GM21367 (cell line): ENCODE results near the gene CADM1.

Experiments used
- ATAC-seq: cut with Tn5 transposase; IDR thresholded peaks from one replicate; pipeline ENCODE4 v1.9.1; 2021; ENCODE audit not compliant: unreplicated experiment

CADM1 gene

DNA sequence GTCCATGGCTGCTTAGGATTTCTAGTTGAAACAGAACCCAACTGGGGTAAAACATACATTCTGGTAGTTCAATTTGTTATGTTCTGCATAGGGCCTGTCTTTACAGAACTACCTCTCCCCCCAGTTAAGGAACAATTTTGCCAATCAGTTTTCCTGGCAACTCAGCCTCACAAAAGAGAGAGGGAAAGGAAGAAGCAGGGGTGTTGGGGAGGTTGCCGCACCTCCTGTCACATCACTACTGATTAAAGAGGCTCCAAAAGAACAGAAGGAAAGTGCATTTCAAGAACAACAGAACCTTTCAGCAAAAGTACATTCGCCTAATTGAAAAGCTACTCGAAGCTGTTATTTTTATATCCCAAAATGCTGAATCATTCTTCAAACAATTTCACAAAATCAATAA lies 217.6 kb downstream of the CADM1 start:
- ATAC-seq, result no peak

DNA sequence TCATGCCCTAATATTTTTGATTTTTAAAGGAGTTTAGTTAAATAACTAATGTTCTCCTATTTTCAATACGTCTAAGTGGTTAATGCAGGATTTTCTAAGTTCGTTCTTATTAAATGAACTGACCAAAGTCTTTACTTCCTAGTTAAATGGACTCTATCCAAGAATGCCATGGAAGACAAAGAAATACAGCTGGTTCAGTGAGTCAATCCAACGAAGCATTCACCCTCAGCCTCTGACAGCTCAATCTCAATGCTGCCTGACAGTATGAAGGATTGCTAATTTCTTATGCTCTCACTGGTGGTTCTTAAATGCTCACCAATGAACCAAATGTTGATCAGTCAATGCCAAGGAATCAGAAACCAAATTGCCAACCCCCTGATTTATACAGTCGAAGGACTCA lies 219.4 kb downstream of the CADM1 start:
- no peak for ATAC-seq

- ATAC-seq, result no peak
Measured at GRCh38 chr11:115282923-115283322, 221.3 kb downstream of the CADM1 start.

- no peak for ATAC-seq
Measured at GRCh38 chr11:115280775-115281174, 223.4 kb downstream of the CADM1 start.

- ATAC-seq, result no peak
Measured at GRCh38 chr11:115279813-115280761, 224.1 kb downstream of the CADM1 start.

DNA sequence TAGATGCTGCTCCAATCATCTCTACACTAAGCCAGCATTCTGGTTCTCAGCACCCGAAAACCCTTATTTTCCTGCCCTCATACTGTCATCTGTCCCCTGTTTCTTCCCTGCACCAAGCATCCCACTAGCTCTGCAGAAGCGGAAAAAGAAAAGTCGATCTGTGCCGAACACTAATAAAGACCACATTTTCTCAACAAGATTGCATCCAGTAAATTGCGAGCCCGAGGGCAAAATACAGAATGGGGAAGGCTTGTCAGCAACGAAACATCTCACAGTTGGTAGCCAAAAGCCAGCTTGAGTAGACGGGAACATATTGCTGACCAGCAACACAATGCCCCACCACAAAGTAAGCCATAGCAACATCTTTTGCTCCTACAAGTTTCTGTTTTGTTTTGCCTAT lies 227.4 kb downstream of the CADM1 start:
- no peak for ATAC-seq

DNA sequence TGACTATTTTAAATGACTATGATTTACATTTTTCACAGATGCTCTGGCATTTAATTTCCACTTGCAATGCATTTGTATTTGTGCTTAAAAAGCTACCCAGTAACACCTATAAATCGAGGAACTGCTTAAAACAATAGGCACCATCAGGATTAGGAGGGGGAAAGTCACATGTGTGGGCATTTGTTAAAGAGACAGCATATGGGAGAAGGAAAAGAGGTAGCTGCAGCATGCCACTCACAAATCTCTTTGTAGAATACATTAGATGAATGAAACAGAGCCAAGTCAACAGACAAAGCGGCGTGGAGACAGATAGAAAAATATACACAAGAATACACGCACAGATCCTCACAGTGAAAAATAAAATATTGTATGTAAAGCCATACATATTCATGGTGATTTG lies 228.0 kb downstream of the CADM1 start:
- ATAC-seq, result no peak

- no peak for ATAC-seq
Measured at GRCh38 chr11:115275045-115275444, 229.2 kb downstream of the CADM1 start.

GRCh38 chr11:115272925-115273324 lies 231.3 kb downstream of the CADM1 start:
- ATAC-seq, result no peak

DNA sequence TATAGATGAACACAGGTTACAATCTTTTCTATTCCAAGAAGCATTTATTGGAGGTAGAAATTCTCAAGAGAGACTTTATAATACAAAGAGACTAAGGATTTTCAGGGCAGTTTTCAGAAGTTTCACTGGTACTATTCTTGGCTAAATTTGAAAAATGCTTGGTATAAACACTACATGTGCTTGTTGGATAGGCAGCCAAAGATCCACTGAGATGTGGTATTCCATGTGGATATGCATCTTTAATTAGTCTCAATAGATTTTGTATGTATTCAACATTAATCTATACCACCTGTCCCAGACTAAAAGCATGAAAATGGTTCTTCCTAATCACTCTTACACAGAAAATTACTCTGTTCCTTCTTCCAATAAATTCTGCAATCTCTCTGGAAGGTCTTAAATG lies 232.6 kb downstream of the CADM1 start:
- no peak for ATAC-seq

- no peak for ATAC-seq
Measured at GRCh38 chr11:115269191-115269950, 234.8 kb downstream of the CADM1 start.

DNA sequence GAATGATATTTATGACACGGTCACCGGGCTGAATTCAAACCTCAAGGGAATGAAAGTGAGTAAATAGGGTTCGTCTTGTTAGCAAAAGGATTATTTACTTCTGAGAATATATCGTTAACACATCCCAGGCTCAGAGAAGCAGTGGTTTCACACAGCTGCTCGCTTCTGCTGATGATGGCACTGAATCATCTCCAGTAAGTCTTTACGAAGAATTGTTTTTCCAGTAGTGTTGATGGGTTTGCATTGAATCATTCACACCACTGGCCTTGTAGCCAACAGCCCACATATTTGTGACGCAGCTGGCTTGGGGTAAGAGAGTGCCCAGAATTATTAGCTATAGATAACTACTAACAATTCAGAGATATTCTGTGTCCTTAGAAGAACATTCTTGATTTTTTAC lies 236.3 kb downstream of the CADM1 start:
- ATAC-seq, result no peak

DNA sequence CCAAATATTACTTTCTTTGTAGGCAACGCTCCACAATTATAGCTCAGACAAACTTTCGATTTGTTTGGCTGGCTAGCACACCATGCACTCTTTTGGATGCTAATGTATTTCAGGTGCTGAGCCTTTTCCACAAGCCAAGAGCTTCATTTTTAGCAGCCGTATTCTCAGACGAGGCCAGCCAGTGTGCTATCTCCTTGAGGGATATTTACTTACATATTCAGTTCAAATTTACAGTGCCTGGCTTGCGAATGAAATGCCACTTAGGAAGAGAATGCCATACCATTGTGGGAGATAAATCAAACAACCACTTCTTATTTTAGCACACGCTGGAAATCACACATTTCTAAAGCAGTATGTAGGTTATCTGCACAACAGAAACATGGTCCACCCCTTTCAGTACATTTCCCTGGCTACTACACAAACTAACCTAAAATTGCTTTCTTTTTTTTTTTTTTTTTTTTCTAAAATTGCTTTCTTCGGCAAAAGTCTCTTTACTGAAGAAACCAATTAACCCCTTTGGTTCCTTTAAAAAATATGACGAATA lies 236.9 kb downstream of the CADM1 start:
- no peak for ATAC-seq

DNA sequence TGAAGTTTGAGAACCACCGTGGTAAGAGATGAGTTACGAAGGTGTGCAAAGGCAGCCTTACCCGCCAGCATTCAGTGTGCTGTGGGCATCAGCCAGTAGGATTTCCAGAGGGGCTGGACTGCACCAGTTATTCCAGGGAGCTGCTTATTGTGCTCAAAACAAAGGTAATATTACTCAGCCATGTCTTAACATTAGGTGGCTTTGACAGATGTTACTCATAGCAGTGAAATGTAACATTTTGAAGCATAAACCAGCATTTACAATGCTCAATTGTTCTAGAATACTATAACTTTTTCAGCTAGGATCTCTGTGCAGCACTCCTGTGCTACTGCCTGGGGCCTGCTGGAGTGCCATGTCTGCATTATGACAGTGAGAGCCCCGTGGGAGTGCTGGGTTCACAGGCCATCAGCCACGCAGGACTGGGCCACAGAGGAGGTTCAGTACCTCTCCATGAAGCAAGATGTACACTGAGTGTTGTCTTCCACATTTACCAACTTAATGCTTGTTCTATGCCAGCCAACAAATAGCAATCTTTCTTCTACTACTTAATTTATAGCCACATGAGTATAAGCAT lies 238.1 kb downstream of the CADM1 start:
- ATAC-seq, result no peak

DNA sequence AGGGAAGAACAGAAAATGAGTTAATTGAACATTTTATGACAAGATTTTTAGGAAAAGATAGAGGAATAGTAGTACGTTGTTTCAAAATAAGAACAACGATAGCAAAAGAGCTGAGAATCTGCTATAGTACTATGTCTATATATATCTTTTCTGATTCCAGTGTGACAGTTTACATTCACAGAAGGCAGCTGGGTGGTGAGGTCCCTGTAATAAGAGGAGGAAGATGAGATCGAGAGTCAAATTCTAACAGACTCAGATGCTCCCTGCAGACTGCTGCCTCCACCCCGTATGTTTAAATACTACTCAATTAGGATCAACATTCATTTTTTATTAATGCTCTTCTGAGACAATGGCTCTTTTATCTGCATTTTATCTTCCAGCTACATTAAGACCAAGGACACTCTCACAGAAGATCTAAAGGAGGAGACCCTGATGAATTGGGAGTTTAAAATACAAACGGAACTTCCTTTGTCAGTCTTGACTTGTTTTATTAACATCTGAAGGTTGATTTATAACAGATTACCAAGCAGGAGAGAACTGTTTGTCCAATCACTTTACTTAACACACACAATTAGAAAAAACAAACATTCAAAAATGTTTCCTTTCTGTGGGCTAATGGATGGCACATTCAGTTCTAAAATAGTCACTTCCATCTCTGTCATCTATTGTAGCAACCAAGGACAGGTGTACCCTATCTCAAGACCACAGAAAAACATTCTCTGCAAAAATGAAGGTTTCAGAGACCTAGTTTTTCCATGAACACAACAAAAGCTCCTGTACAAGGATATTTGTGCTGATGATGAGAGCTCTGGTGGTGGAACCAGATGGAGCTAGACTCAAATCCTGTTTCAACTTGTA lies 240.2 kb downstream of the CADM1 start:
- ATAC-seq, result no peak

DNA sequence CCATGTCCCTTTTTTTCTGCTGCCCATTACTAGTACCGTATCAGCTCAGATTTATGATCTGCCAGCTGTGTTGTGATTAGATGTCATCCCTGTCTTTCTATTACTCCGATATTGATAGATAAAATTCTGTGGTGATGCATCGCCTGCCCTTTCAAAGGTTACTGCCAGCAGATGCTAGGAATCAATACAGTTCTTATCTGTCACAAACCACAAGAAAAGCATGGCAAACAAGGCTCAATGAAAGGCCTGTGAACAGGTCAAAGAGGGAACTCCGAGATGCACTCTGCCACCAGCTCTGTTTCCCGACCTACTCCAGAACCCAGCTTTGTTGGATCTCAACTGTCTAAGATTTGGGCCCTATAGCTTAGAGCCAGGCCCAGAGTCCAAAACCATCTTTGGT lies 246.0 kb downstream of the CADM1 start:
- no peak for ATAC-seq

GRCh38 chr11:115257678-115258077 lies 246.5 kb downstream of the CADM1 start:
- no peak for ATAC-seq

DNA sequence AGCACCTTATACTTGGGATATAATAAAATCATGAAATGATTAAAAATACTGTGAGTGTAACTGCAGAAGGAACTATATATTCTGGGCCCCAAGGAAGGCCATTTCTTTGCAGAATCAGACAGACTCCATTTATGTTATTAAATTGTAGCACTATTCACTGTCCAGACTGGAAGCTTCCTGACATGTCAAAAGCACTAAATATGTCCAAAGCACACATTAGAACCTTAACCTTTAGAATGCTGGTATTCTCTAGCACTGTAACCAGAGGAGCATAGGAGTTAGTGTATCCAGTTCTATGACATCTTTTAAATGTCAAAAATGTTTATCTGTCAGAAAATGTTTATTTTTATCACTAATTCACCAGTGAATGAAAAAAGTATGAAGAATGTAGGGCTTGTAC lies 246.9 kb downstream of the CADM1 start:
- no peak for ATAC-seq

DNA sequence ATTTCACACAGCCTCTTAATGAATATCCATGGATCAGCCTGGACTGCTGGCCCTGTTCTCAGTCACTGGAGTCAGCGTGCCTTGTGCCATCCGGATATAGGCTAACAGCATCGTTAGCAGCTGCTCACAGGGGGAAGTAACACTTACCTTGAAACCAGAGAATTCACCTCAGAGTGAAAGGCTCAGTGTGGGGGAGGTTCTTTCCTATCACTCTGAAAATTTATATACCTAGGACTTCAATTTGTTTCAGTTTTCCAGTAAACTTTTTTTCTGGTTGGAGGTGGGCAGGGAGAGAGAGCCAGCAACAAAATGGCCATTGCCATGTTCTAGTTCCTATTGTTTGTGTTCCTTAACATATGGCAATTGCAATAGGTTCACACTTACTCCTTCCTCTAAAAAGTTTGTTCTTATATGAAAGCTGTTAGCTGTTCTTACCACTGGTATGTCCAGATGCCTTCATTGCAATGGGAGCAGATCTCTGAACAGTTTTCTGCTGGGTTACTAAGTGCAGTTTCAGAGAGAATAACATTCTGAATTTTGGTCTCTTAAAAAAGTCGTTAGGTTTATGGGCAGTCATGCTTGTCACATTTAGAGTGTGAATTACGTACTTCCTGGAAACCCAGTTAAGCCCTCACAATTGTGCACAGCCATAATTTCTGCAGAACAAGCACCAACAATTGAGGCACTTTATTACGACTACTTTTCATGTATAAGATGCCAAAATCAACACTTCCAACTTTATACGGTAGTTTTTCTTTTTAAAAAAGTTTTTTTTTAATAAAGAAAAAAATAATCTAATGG lies 247.6 kb downstream of the CADM1 start:
- peak; percentile 95 for ATAC-seq
